Stimulated activated CD4-positive, alpha-beta T cell treated with anti-CD3 and anti-CD28 coated beads, Interleukin-2, amount 100 ng/mL, for 48 hours (primary cell): Measurements from ENCODE around the gene OR6J1.
"Not testable (repeated sequence)": the region's sequence is repeated elsewhere in the genome, so short reads cannot be mapped to it uniquely, and the experiment has no call there.

Experiments used
- DNase-seq, 2 donors: peaks; one replicate each; pipeline ENCODE4 v3.0.0-alpha.2; 2020

The OR6J1 gene

DNA sequence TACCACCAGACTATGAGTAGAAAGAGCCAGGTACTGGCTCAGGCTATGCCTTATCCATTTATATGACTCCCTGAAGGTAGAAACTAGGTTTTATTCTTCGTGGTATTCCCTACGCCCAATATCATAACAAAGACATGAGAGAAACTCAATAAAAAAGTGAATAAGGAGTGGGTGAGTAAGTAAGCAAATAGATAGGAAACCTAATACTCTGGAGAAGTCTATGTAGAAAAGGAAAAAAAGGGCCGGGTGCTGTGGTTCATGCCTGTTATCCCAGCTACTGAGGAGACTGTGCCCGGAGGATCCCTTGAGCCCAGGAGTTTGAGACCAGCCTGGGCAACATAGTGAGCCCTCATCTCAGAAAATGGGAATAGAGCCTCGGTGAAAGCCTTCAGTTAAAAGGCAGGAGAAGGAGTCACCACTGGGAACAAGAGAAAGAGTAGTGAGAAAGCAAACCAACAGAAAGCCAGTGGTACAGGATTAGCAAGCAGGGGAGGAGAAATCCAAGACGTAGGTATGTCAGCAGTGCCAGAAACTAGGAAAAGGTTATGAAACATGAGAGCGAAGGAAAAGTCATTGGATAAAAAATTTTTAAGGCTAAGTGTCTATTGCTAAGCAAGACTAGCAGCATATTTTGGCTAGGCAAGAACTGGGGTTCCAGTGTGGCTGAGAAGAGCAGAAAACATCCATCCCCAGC, 6.0 kb upstream of the OR6J1 start:
- no peak for DNase-seq

DNA sequence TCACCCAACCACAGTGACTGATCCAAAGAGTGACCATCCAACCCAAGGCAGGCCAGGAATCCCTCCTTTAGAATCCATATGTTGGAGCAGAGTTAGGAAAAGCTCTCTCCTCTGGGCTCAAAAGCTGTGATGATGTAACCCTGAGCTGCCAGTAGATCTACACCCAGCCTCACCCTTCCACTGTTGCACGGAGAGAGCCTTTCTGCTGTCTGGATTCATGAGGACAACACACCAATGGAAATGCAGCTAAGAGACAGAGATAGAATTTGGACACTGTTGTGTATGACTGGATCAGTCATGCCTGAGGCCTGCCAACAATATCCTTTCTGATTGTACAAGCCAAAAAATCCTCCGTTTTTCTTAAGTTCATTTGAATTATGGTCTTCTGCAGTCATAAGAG, 4.4 kb upstream of the OR6J1 start:
- no peak for DNase-seq

DNA sequence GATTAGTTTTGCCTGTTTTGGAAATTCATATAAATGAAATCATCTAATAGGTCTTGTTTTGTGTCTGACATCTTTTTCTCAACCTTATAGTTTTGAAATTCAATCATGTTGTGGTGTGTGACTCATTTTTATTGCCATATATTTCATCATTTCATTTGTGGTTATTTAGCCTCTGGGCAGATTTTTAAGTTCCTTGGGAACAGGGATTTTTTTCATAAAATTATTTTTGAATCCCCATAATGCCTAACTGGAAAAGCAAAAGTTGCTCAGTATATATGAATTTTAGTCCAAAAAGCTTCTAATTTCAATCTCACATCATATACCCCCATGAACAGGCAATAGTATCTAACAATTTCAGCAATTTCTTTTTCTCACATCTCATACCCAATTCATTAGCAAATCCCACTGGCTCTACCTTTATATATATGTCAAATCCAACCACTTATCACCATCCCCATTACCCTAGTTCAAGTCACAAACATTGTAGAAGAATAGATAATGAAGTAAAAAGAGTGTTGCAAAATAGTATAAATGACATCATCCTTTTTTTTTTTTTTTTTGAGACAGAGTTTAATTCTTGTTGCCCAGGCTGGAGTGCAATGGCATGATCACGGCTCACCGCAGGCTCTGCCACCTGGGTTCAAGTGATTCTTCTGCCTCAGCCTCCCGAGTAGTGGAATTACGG, 2.6 kb upstream of the OR6J1 start:
- DNase-seq = no peak

DNA sequence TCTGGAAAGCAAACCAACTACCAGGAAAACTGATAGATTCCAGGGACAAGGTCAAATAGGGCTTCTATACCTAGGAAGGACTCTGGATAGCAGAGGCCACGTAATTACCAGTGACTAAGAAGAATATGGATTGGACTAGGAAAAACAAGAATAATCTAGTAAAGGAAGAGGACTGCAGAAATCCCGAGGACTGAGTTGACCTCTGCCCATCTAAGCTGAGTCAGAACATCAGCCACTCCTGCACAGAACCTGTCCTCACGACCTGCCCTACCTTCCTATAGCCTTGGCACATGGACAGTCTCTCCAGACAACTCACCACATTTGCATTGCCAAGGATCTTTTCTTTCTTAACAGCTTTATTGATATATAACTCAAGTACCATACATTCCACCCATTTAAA, 2.3 kb downstream of the OR6J1 start:
- DNase-seq = no peak

DNA sequence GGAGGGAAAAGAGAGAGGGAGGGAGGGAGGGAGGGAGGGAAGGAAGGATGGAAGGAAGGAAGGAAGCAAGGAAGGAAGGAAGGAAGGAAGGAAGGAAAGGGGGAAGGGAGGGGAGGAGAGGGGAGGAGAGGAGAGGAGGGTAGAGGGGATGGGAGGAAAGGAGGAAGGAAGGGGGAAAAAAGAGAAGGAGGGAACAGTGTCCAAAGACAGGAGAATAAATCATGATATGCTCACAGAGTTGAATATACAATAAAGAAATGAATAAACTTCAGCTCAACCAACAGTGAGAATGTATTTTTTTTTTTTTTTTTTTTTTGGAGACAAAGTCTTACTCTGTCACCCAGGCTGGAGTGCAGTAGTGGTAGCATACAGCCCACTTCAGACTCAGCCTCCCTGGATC, 4.0 kb downstream of the OR6J1 start:
- DNase-seq = no peak

DNA sequence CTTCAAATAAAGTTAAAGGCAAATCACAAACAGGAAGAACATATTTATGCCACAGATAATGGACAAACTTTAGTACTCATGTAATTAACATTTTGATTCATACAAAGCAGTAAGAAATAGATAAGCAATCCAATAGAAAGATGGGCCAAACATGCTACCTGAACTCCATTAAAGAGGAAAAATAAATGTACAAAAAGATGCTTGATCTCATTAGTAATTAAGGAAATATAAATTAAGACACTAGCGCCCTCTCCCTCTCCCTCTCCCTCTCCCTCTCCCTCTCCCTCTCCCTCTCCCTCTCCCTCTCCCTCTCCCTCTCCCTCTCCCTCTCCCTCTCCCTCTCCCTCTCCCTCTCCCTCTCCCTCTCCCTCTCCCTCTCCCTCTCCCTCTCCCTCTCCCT, 8.2 kb downstream of the OR6J1 start:
- DNase-seq = not testable (repeated sequence)

DNA sequence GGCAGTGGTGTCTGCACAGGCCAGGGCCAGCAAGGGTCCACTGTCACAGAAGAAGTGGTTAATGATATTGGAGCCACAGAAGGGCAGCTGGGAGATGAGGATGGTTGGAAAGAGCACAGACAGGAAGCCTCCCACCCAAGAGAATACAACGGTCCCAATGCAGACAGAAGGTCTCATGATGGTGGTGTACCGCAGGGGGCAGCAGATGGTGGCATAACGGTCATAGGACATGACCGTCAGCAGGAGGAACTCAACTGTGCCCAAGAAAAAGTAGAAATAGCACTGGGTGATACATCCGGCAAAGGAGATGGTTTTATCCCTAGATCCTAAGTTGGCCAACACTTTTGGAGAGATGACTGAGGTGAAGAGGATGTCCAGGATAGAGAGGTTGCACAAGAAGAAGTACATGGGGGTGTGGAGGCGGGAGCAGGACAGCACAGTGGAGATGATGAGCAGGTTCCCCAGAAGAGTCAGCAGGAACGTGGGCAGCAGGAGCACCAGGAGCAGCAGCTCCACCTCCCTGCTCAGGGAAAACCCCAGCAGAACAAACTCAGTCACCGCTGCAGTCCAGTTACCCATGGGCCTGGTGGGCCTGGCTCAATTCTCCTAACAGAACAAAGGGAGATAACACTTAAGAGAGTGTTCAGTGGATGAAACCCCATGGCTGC, 9.8 kb downstream of the OR6J1 start:
- DNase-seq = no peak

DNA sequence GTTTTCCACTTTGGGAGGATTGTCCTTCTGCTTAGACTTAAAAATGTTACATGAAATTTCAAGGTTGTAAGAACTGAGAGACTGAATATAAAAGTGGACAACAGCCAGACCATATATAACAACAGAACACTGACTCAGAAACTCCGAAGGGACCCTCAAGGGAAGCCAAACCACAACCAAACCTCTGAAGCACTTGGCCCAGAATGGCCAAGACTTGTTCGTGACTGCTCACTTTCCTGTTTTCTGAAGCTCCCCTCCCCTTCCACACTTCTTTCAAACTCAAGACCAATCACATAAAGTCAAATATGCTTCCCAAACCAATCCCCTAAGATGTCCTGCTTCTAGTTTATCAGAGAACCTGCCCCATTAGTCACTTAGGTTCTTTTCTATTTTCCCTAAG, 13.7 kb downstream of the OR6J1 start:
- no peak for DNase-seq

DNA sequence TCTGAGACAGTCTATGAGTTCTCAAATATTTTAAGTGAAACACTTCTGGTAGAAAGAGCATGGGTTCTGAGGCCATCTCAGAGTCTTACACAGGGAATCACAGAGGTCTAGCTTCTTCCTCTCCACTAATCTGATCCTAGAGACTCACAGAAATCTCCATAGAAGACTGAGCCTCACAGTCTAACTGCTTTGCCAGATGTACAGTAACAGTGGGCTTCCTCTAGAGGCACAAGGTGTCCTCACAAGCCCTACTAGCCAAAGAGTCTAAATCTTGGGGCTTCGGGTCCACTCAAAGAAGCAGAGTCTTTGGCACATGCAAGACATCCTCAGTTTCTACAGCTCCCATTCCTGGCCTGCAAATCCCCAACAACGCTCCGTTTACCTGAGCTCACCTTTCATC, 14.1 kb downstream of the OR6J1 start:
- no peak for DNase-seq

DNA sequence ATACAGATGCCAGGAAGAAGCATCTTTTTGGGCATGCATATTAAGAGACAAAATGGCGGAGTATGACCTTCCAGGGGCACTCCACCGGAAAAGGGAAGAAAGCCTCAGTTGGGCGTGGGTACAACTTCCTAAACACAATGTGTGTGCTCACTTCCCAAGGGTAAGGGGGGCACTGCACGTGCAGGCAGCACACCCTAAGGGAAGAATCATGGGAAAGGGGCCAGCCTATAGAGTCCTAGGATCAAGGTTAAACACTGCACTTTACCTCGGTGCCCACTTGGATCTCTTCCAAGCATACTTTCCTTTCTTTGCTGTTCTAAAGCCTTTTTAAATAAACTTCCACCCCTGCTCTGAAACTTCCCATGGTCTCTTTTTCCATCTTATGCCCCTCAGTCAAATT, 14.8 kb downstream of the OR6J1 start:
- DNase-seq = no peak

DNA sequence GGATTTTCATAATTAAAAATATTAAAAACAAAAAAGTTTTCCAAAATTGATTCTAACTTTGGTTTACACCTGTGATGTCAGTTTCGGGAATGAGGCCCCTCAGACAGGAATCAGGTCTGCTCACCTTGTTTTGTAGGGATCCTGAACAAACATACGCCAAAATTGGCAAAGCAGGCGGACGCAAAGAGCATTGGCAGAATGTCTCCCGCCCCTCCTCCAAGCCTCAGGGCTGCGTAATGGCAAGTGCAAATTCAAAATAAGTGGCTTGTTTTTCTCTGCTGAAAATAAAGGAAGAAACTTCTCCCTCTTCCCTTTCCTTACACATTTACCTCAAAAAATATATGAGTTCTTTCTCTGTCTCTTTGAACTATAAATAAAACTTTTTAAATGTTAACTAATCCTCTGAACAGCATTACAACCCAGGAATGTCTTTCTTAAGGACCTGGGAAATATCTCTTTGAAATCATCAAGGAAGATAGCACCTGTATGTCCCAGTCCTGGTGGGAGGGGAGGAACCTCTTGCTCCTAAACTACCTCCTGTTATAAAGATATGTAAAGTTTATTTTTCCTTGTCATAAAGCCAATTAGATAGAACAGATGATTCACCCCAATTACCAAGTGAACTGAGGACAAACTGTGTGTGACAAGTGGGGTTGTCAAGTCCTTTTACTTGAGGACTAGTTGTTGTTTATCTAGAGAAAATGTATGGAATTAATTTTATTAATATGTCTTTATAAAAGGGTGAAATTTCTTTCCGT, 16.5 kb downstream of the OR6J1 start:
- DNase-seq = no peak

DNA sequence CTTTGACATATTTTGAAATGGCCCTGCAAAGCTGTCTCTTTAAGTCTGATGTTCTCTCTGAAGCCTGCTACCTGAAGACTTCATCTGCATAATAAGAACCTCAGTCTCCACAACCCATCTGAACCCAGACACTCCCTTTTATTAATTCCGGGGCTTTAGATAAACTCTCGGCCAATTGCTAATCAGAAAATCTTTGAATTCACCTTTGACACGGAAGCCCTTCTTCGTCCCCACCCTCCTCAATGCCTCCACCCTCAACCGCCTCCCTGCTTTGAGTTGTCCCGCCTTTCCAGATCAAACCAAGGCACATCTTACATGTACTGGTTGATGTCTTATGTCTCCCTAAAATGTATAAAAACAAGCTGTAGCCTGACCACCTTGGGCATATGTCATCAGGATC, 17.6 kb downstream of the OR6J1 start:
- no peak for DNase-seq

DNA sequence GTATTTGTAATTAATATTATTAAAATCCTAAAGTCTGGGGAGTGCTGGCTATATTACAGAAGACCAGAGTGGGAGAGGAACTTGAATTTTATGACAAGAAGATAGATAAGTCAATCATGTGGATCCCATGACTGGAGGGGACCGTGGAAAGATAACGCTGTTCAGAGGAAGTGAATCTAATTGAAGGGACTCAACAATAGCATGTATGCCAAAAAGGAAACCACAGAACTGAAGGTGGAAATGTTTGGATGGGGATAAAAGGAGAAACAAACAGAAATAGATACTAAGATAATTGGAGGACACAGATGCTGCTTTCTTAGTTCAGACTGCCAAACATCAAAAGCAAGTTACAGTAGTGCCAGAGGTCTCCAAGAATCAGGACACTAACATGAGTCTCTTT, 21.1 kb downstream of the OR6J1 start:
- no peak for DNase-seq

DNA sequence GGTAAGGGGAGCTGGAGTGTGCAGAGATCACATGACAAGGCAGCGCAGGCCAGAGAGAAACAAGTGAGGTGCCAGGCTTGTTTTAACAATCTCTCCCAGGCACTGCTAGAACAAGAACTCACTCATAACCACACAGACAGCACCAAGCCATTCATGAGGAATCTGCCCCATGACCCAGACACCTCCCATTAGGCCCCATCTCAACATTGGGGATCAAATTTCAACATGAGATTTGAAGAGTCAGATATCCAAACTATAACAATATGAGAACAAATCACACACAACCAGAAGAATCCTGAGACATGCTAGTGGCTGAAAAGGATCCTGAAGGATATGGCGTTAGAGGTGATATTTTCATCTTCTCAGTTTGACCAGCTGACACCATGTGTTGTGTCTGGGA, 21.9 kb downstream of the OR6J1 start:
- DNase-seq = no peak

DNA sequence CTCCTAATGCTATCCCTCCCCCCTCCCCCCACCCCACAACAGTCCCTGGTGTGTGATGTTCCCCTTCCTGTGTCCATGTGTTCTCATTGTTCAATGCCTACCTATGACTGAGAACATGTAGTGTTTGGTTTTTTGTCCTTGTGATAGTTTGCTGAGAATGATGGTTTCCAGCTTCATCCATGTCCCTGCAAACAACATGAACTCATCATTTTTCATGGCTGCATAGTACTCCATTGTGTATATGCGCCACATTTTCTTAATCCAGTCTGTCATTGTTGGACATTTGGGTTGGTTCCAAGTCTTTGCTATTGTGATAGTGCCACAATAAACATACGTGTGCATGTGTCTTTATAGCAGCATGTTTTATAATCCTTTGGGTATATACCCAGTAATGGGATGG, 28.4 kb downstream of the OR6J1 start:
- not testable (repeated sequence) for DNase-seq

DNA sequence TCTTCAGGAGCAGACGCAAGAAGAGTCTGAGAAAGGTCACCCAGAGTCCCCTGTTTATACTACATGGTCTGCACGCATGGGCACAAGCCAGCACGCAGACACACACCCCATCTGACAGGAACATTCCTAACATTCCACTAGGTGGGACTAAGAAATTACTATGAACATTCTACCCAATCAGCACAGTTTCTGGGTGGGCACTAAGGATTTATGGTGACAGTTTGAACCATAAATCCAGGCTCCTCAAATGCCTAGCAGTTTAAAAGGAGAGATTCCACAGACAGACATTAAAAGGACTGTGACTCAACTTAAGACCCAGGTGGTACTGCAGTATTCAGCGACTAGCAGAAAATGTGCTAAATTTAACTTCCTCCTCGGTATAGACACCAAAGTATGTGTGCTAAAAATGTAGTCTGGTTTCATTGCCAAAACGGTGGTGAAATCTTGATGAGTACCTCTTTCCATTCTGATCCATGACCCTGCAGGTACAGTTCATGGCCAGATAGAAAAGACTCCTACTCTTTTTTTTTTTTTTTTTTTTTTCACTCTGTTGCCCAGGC, 29.8 kb downstream of the OR6J1 start:
- no peak for DNase-seq

DNA sequence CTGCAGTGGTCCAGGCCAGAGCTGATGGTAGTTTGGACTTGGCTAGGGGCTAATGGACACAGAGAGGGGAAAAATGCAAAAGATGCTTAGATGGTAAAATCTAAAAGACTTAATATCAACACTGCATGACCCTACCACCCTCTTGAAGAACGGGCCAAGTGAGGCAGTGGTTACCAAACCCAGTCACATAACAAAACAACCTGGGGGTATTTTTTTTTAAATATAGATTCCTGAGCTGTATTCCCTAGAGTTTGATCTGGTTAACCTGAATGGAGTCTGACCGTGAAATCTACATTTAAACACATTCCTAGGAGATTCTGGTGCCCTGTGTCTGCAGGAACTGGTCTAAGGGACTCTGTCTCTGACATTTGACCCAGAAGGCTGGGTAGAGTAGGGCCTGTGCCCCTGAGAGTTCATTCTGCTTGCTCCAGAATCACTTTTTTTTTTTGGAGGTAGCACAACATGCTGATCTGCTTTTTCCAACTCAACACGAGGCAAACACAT, 30.4 kb downstream of the OR6J1 start:
- no peak for DNase-seq

DNA sequence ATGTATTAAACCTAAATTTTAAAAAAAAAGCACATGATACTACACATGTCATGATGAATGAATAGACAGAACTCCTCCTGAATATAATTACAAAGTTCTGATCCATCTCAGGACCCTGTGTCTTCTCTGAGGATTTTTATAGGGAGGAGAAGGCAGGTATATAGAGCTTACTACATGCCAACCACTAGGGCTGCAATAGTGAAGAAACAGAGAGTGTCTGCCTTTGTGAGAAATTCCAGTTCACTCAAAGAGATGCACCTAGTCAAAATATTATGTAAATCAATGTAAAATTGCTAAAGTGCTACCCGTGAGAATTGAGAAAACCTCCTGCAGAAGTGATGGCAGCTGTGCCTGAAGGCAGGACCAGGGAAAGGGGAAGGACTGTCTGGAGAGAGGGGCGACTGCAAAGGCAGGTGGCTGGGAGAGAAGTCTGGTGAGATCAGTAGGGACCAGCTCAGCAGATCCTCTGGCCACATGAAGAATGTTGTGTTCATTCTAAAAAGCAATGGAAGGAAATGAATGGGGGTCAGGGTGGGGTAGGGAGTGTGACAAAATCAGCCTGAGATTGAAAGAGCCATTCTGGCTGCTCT, 31.0 kb downstream of the OR6J1 start:
- DNase-seq = no peak

DNA sequence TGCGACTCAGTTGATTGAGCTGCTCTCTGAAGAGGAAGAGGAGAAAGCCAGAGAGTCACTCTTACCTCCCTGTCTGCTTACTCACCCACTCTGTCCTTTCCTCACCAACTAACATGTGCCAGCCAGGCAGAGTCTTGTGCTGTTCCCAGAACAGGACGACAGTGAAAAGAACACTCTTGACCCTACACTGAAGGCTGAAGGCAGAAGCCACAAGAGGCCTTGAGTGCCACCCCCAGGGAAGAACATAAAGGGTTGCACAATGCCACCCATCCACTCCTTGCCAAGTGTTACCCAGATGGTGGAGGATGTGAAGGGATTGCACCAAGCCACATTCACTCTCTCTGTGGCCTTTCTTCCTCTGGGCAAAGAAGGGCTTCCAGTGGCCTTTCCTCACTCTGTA, 33.2 kb downstream of the OR6J1 start:
- DNase-seq = no peak

DNA sequence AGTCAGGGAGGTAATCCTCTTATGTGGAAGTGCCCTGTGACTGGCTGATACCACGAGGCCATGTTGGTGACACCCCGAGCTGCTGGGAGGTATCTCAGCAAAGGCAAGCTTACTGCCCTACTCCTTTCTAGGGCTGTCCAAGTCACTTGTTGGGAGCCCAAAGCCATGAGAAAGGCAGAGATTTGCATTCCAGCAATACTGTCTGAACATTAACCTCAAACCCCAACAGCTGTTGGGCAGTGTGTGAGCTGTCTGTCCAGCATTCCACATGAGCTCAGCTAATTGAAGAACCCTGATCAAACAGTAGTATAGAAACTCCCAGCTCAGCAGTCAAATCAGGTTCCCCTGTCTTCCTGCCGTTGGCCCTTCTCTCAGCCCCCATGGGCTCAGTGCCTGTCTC, 36.9 kb downstream of the OR6J1 start:
- no peak for DNase-seq

DNA sequence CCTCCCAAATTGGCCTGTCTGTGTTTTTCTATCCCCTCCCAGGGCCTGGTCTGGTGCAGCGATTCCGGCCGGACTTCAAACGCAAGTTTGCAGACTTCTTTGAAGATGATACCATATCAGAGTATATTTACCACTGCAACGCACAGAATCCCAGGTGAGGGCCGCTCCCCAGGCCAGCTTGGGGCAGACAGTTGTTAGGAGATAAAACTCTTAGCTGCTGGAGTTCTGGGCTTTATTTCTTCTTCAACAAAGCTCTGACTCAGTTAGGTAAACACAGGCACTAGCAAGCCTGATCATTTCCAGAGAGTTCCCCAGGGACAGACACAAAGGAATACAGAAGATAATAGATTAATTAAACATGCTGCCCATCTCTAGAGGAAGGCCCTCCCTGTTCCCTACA, 37.8 kb downstream of the OR6J1 start:
- no peak for DNase-seq

DNA sequence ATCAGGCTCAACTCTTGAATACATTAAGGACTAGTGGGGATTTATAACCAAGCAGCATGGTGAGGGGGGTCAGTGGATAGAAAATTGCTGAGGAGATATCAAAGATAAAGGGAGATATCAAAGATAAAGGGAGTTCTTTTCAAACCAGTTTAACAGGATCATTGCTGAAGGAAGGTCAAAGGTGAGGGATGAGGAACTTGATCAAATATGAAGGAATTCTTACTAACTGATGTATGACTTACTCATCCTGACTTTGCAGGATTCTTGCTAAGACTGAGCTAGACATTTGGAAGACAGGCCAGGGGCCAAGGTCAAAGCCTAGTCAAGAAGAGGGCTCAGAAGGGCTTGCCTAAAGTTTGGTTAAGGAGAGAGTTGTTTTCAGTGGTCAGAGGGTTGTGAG, 41.3 kb downstream of the OR6J1 start:
- no peak for DNase-seq

DNA sequence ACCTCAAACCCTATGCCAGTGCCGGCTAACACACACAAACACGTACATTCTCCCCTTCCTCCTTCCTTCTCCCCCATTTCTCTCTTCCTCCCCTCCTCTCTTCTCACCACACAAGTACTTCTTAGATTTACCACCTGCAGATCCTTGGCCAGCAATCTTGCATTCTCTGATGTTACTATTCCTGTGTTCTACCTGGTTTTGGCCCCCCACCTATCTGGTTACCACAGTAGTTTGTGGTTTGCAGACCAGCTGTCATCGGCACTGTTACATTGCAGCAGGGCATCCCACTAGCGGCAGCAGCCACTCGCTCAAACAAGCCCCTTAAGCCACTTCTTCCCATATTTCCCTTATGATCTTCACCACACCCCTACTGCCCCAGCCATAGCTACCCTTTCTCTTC, 42.2 kb downstream of the OR6J1 start:
- no peak for DNase-seq
